HepG2 (cell line): ENCODE data around the gene GPRASP3. TPM values are rescaled to one million over a fixed set of nuclear protein-coding genes. Genes with fewer than 3 reads are reported as not detected.

ENCODE experiments used
- ATAC-seq: fragments of 200-7000 bp; cut with Tn5 transposase; 3 replicates; pipeline ENCODE4 v1.9.1; 2020; ENCODE audit warnings: mild to moderate bottlenecking, moderate library complexity
- BruUV-seq: library from RNA; stranded (reverse); fragments of 400-500 nt; replicated peaks from 2 replicates; lab custom pipeline; 2021; lab: Mats Ljungman, UMichigan
- CTCF ChIA-PET: fragments of 300-600 bp; formaldehyde crosslinking; extraction: SDS; loops from one replicate; lab custom pipeline; 2021; ENCODE audit warnings: low total read pairs, inconsistent platforms, low intra/inter-chr PET ratio; lab: Yijun Ruan, JAX
- POLR2A ChIA-PET: fragments of 350-600 bp; sonication (Branson Sonifier 250); formaldehyde crosslinking; loops from one replicate; lab custom pipeline; 2020; ENCODE audit warnings: antibody characterized with exemption, inconsistent platforms; lab: Yijun Ruan, JAX
- DNase-seq: peaks from one replicate; pipeline ENCODE4 v3.0.0-alpha.2; 2015; ENCODE audit warnings: low spot score
- FAIRE-seq: peaks from 3 replicates; lab custom pipeline; 2011; peaks lifted over from hg19 to GRCh38; lab: Jason Lieb, UNC
- H2AFZ ChIP-seq: one replicate; pipeline ENCODE4 v1.6.1; 2011; ENCODE audit warnings: low read length, inconsistent platforms
- H3K27ac ChIP-seq: fragments of 300-600 bp; 3 replicates; pipeline ENCODE4 v1.8.0; 2011; ENCODE audit warnings: mixed run types, mild to moderate bottlenecking, mixed read lengths, low read length, inconsistent platforms; ENCODE audit not compliant: insufficient read depth; ENCODE audit errors: extremely low read length
- H3K27me3 ChIP-seq, 2 experiments: fragments of 200-600 bp in 1 of 2; 2 replicates in 1 of 2; 3 replicates in 1 of 2; pipeline versions ENCODE4 v1.6.0 to v1.8.0; 2011; ENCODE audit warnings: low read length in 2 of 2, mild to moderate bottlenecking in 2 of 2, moderate library complexity in 2 of 2, inconsistent platforms in 1 of 2; ENCODE audit not compliant: insufficient read depth in 2 of 2, control insufficient read depth in 1 of 2
- H3K36me3 ChIP-seq, 2 experiments: fragments of 200-600 bp in 1 of 2; replicated peaks in 1 of 2; 2 replicates in 1 of 2; 3 replicates in 1 of 2; pipeline versions ENCODE4 v1.5.1 to v1.8.0; 2011; ENCODE audit warnings: low read length in 2 of 2, inconsistent platforms in 1 of 2; ENCODE audit not compliant: insufficient read depth in 2 of 2, control insufficient read depth in 1 of 2
- H3K4me1 ChIP-seq: 2 replicates; pipeline ENCODE4 v1.5.1; 2012; ENCODE audit warnings: low read length, inconsistent platforms; ENCODE audit not compliant: insufficient read depth
- H3K4me2 ChIP-seq: 2 replicates; pipeline ENCODE4 v1.6.0; 2011; ENCODE audit warnings: low read depth, low read length, inconsistent platforms
- H3K4me3 ChIP-seq, 3 experiments: fragments of 200-600 bp in 1 of 3; sonication (generic), shearing (Covaris generic) in 1 of 3; replicated peaks in 1 of 3; 2 replicates each; pipeline ENCODE4 v1.5.1; 2011 to 2016; ENCODE audit warnings: low read length in 3 of 3, inconsistent platforms in 2 of 3, low read depth in 2 of 3, mild to moderate bottlenecking in 2 of 3, control low read depth in 1 of 3, mixed read lengths in 1 of 3; ENCODE audit not compliant: insufficient read depth in 1 of 3
- H3K79me2 ChIP-seq: one replicate; pipeline ENCODE4 v1.6.1; 2011; ENCODE audit warnings: low read length, inconsistent platforms; ENCODE audit not compliant: insufficient read depth
- H3K9ac ChIP-seq: 2 replicates; pipeline ENCODE4 v1.6.0; 2011; ENCODE audit warnings: mild to moderate bottlenecking, low read depth, low read length, inconsistent platforms; ENCODE audit not compliant: insufficient read depth
- H3K9me3 ChIP-seq: 2 replicates; pipeline ENCODE4 v1.5.1; 2012; ENCODE audit warnings: mild to moderate bottlenecking, low read length
- H4K20me1 ChIP-seq: 2 replicates; pipeline ENCODE4 v1.6.0; 2011; ENCODE audit warnings: inconsistent platforms, mild to moderate bottlenecking, low read length, moderate library complexity; ENCODE audit not compliant: insufficient read depth
- ATF7 ChIP-seq, 2 experiments: fragments of 450-650 bp in 1 of 2; sonication (generic) in 1 of 2; formaldehyde crosslinking in 1 of 2; IDR thresholded peaks; 2 replicates each; pipeline versions ENCODE4 v1.4.0 to v1.6.1; 2016 to 2020; ENCODE audit warnings: antibody characterized with exemption in 1 of 2, mild to moderate bottlenecking in 1 of 2, missing genetic modification reagents in 1 of 2
- DRAP1 ChIP-seq: IDR thresholded peaks from 2 replicates; pipeline ENCODE4 v1.6.1; 2016; ENCODE audit warnings: missing genetic modification reagents, missing compliant biosample characterization
- GABPA ChIP-seq, 2 experiments: IDR thresholded peaks; 2 replicates each; pipeline ENCODE4 v1.6.1; 2011 to 2016; ENCODE audit warnings: low read depth in 2 of 2, low read length in 1 of 2, missing biosample characterization in 1 of 2, missing genetic modification characterization in 1 of 2
- KDM5A ChIP-seq: fragments of 200-600 bp; sonication (generic); IDR thresholded peaks from 2 replicates; pipeline ENCODE4 v1.7.0; 2018; ENCODE audit warnings: antibody characterized with exemption, mild to moderate bottlenecking, low read length, borderline replicate concordance
- MAFF ChIP-seq: IDR thresholded peaks from 2 replicates; pipeline ENCODE4 v1.6.1; 2011; ENCODE audit warnings: low read depth, low read length, improper control_type of control experiment
- MAFK ChIP-seq, 2 experiments: IDR thresholded peaks in 1 of 2; conservative IDR thresholded peaks in 1 of 2; 2 replicates each; pipeline ENCODE4 v1.6.1; 2011; ENCODE audit warnings: improper control_type of control experiment in 2 of 2, low read length in 2 of 2
- MED1 ChIP-seq: sonication (generic); formaldehyde crosslinking; IDR thresholded peaks from 2 replicates; pipeline ENCODE4 v1.4.0; 2020; ENCODE audit warnings: missing genetic modification reagents
- NCOA1 ChIP-seq: sonication (generic); formaldehyde crosslinking; IDR thresholded peaks from 2 replicates; pipeline ENCODE4 v1.9.0; 2021; ENCODE audit warnings: missing genetic modification reagents
- ZMYM2 ChIP-seq: sonication (generic); formaldehyde crosslinking; IDR thresholded peaks from 2 replicates; pipeline ENCODE4 v1.8.0; 2022; ENCODE audit warnings: mild to moderate bottlenecking, missing genetic modification reagents
- ZNF891 ChIP-seq: sonication (generic); formaldehyde crosslinking; IDR thresholded peaks from 2 replicates; pipeline ENCODE4 v1.5.0; 2020; ENCODE audit warnings: mild to moderate bottlenecking, missing genetic modification reagents
- WGBS: methylation state at CpG from one replicate; pipeline ENCODE4 v1.1.6; 2017; ENCODE audit warnings: low lambda C conversion rate; 5-methylcytosine and 5-hydroxymethylcytosine counted together
- in situ Hi-C: cut with HindIII; loops from 2 replicates; pipeline ENCODE4 v1.10.0; 2017; ENCODE audit warnings: low pct_unique_long_range_greater_than_20kb; ENCODE audit not compliant: extremely low pct_ligation_motif_present
- intact Hi-C: fragments of 100-400 bp; cut with micrococcal nuclease; formaldehyde crosslinking; loops from one replicate; pipeline ENCODE4 v1.10.0; 2022; ENCODE audit not compliant: unreplicated experiment
- polyA plus RNA-seq, 8 experiments: library from polyadenylated mRNA; depleted of rRNA in 3 of 8; stranded (reverse) in 7 of 8; unstranded in 1 of 8; fragments of >200 nt; fragmentation: Illumina TruSeq in 4 of 8; extraction: Trizol in 4 of 8; gene quantifications; 2 replicates each; pipeline versions ENCODE4 v1.2.1 to v1.2.3, GENCODE V29; 2011 to 2016; ENCODE audit warnings: low read depth in 4 of 8, missing spikeins in 1 of 8, mixed read lengths in 1 of 8; ENCODE audit not compliant: insufficient read depth in 1 of 8
- total RNA-seq, 5 experiments: library from RNA; depleted of rRNA; stranded (reverse); fragments of >200 nt; fragmentation: Illumina TruSeq; extraction: Trizol; gene quantifications; 2 replicates each; pipeline ENCODE4 v1.2.3, GENCODE V29; 2016; ENCODE audit warnings: low read depth in 1 of 5

The GPRASP3 gene
- total and polyA plus RNA-seq, 2 of the 13 experiments (the other 11 are each of a cell fraction or from before 2014, with no cell fraction given): 0.67 to 1.4 TPM

GRCh38 chrX:102694749-102695148 is 25.8 kb upstream of the GPRASP3 start:
- H4K20me1 ChIP-seq: no peaks in the 10 kb centered on the region
- H3K36me3 ChIP-seq: no peaks in the 10 kb centered on the region
- no TSS peak for BruUV-seq
- DNase-seq (no peak), ATAC-seq (no peak), FAIRE-seq (no peak)
- CTCF ChIA-PET: no interaction called here
- H3K4me1 ChIP-seq: no peaks in the 10 kb centered on the region
- TF ChIP-seq NCOA1 (no peak), DRAP1 (CRISPR knock-in tag) (no peak), ZMYM2 (CRISPR knock-in tag) (no peak), GABPA (IDR thresholded peaks at IDR 0.05; ENCODE audit: low read depth, low read length) (no peak), GABPA (CRISPR knock-in tag; IDR thresholded peaks at IDR 0.05; ENCODE audit: low read depth) (no peak), ZNF891 (CRISPR knock-in tag) (no peak), KDM5A (no peak), ATF7 (IDR thresholded peaks at IDR 0.05) (no peak), ATF7 (CRISPR knock-in tag; IDR thresholded peaks at IDR 0.05) (no peak)
- H3K4me2 ChIP-seq: no peak overlapping the region
- in situ Hi-C loops (no loop called here), intact Hi-C loops (no loop called here)
- H3K9me3 ChIP-seq: no peaks in the 10 kb centered on the region
- H2AFZ ChIP-seq: no peak overlapping the region
- no peaks in the 10 kb centered on the region for H3K79me2 ChIP-seq
- POLR2A ChIA-PET: no interaction called here
- H3K9ac ChIP-seq: no peak overlapping the region
- H3K27me3 ChIP-seq: no peaks in the 10 kb centered on the region
- WGBS: 96% methylated on average over 3 of the region's 3 CpGs
- no peak overlapping the region for H3K4me3 ChIP-seq
- no peak overlapping the region for H3K27ac ChIP-seq

DNA sequence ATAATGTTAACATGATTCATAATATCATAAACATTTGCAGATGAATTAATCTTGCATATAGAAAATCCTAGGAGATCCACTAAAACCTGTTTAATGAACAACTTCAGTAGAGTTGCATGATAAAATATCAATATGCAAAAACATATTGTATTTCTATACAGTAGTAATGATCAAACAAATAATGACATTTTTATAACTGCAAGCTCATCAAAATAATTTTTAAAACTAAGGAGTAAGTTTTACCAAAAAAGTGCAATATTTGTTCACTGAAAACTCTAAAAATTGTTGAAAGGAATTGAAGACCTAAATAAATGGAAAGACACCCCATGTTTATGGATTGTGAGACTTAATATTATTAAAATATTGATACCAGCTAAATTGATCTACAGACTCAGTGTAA is 24.2 kb upstream of the GPRASP3 start:
- ATAC-seq: no peak
- H3K27me3 ChIP-seq: no peaks in the 10 kb centered on the region
- no peak overlapping the region for H3K27ac ChIP-seq
- H3K4me2 ChIP-seq: no peak overlapping the region
- H3K79me2 ChIP-seq: no peaks in the 10 kb centered on the region
- in situ Hi-C loops: no loop called here
- no peak overlapping the region for H3K4me3 ChIP-seq
- no peak overlapping the region for H3K9ac ChIP-seq
- H2AFZ ChIP-seq: no peak overlapping the region
- DNase-seq: no peak
- no peaks in the 10 kb centered on the region for H4K20me1 ChIP-seq
- no peak for FAIRE-seq
- no peaks in the 10 kb centered on the region for H3K9me3 ChIP-seq
- POLR2A ChIA-PET: no interaction called here
- intact Hi-C loops: no loop called here
- CTCF ChIA-PET: no interaction called here
- TF ChIP-seq MAFK (conservative IDR thresholded peaks at IDR 0.05 in 1 of 2, IDR thresholded peaks at IDR 0.05 in 1 of 2; ENCODE audit: low read length in 2 of 2): peak in 1 of 2 experiments; percentile 75; a peak in 2 of 4 replicates
- TF ChIP-seq MED1 (CRISPR knock-in tag): no peak
- peak; percentile 61; the same call in 1 of the 2 replicates for TF ChIP-seq MAFF
- BruUV-seq: no TSS peak
- H3K4me1 ChIP-seq: no peaks in the 10 kb centered on the region
- no peaks in the 10 kb centered on the region for H3K36me3 ChIP-seq
